ENCODE data around the gene OSBPL10.

DNA sequence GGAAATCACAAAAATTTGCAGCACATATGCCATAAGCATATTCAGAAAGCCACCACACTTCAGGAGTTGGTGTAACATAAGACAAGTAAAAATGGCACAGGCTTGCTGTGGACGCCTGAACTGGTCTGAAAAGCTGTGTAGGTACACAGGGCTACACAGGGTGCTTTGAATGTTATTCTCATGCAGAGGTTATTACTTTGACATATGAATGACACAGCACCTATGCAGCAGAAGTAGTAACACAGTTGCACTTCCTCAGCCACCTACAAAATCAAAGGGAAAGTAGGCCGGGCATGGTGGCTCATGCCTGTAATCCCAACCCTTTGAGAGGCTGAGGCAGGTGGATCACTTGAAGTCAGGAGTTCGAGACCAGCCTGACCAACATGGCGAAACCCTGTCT lies 54.5 kb downstream of the OSBPL10 start:
- TF ChIP-seq, protein P1, sequence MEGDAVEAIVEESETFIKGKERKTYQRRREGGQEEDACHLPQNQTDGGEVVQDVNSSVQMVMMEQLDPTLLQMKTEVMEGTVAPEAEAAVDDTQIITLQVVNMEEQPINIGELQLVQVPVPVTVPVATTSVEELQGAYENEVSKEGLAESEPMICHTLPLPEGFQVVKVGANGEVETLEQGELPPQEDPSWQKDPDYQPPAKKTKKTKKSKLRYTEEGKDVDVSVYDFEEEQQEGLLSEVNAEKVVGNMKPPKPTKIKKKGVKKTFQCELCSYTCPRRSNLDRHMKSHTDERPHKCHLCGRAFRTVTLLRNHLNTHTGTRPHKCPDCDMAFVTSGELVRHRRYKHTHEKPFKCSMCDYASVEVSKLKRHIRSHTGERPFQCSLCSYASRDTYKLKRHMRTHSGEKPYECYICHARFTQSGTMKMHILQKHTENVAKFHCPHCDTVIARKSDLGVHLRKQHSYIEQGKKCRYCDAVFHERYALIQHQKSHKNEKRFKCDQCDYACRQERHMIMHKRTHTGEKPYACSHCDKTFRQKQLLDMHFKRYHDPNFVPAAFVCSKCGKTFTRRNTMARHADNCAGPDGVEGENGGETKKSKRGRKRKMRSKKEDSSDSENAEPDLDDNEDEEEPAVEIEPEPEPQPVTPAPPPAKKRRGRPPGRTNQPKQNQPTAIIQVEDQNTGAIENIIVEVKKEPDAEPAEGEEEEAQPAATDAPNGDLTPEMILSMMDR (conservative IDR thresholded peaks at IDR 0.05; ENCODE audit: low read length) = no peak
- TF ChIP-seq EZH2phosphoT487 (IDR thresholded peaks at IDR 0.05; ENCODE audit: borderline replicate concordance) = no peak

Data from Loucy (cell line).